HepG2 (cell line): Measurements from ENCODE around the gene SLC38A2. TPM values are rescaled to one million over a fixed set of nuclear protein-coding genes. Genes with fewer than 3 reads are reported as not detected.

Experiments used
- ATAC-seq: fragments of 200-7000 bp; cut with Tn5 transposase; 3 replicates; pipeline ENCODE4 v1.9.1; 2020; ENCODE audit warnings: mild to moderate bottlenecking, moderate library complexity
- BruUV-seq: library from RNA; stranded (reverse); fragments of 400-500 nt; replicated peaks from 2 replicates; lab custom pipeline; 2021; lab: Mats Ljungman, UMichigan
- CTCF ChIA-PET: fragments of 300-600 bp; formaldehyde crosslinking; extraction: SDS; loops from one replicate; lab custom pipeline; 2021; ENCODE audit warnings: low total read pairs, inconsistent platforms, low intra/inter-chr PET ratio; lab: Yijun Ruan, JAX
- POLR2A ChIA-PET: fragments of 350-600 bp; sonication (Branson Sonifier 250); formaldehyde crosslinking; loops from one replicate; lab custom pipeline; 2020; ENCODE audit warnings: antibody characterized with exemption, inconsistent platforms; lab: Yijun Ruan, JAX
- DNase-seq: peaks from one replicate; pipeline ENCODE4 v3.0.0-alpha.2; 2015; ENCODE audit warnings: low spot score
- FAIRE-seq: peaks from 3 replicates; lab custom pipeline; 2011; peaks lifted over from hg19 to GRCh38; lab: Jason Lieb, UNC
- H2AFZ ChIP-seq: one replicate; pipeline ENCODE4 v1.6.1; 2011; ENCODE audit warnings: low read length, inconsistent platforms
- H3K27ac ChIP-seq: fragments of 300-600 bp; 3 replicates; pipeline ENCODE4 v1.8.0; 2011; ENCODE audit warnings: mixed run types, mild to moderate bottlenecking, mixed read lengths, low read length, inconsistent platforms; ENCODE audit not compliant: insufficient read depth; ENCODE audit errors: extremely low read length
- H3K27me3 ChIP-seq, 2 experiments: fragments of 200-600 bp in 1 of 2; 2 replicates in 1 of 2; 3 replicates in 1 of 2; pipeline versions ENCODE4 v1.6.0 to v1.8.0; 2011; ENCODE audit warnings: low read length in 2 of 2, mild to moderate bottlenecking in 2 of 2, moderate library complexity in 2 of 2, inconsistent platforms in 1 of 2; ENCODE audit not compliant: insufficient read depth in 2 of 2, control insufficient read depth in 1 of 2
- H3K36me3 ChIP-seq, 2 experiments: fragments of 200-600 bp in 1 of 2; replicated peaks in 1 of 2; 2 replicates in 1 of 2; 3 replicates in 1 of 2; pipeline versions ENCODE4 v1.5.1 to v1.8.0; 2011; ENCODE audit warnings: low read length in 2 of 2, inconsistent platforms in 1 of 2; ENCODE audit not compliant: insufficient read depth in 2 of 2, control insufficient read depth in 1 of 2
- H3K4me1 ChIP-seq: 2 replicates; pipeline ENCODE4 v1.5.1; 2012; ENCODE audit warnings: low read length, inconsistent platforms; ENCODE audit not compliant: insufficient read depth
- H3K4me2 ChIP-seq: 2 replicates; pipeline ENCODE4 v1.6.0; 2011; ENCODE audit warnings: low read depth, low read length, inconsistent platforms
- H3K4me3 ChIP-seq, 3 experiments: fragments of 200-600 bp in 1 of 3; sonication (generic), shearing (Covaris generic) in 1 of 3; replicated peaks in 1 of 3; 2 replicates each; pipeline ENCODE4 v1.5.1; 2011 to 2016; ENCODE audit warnings: low read length in 3 of 3, inconsistent platforms in 2 of 3, low read depth in 2 of 3, mild to moderate bottlenecking in 2 of 3, control low read depth in 1 of 3, mixed read lengths in 1 of 3; ENCODE audit not compliant: insufficient read depth in 1 of 3
- H3K79me2 ChIP-seq: one replicate; pipeline ENCODE4 v1.6.1; 2011; ENCODE audit warnings: low read length, inconsistent platforms; ENCODE audit not compliant: insufficient read depth
- H3K9ac ChIP-seq: 2 replicates; pipeline ENCODE4 v1.6.0; 2011; ENCODE audit warnings: mild to moderate bottlenecking, low read depth, low read length, inconsistent platforms; ENCODE audit not compliant: insufficient read depth
- H3K9me3 ChIP-seq: 2 replicates; pipeline ENCODE4 v1.5.1; 2012; ENCODE audit warnings: mild to moderate bottlenecking, low read length
- H4K20me1 ChIP-seq: 2 replicates; pipeline ENCODE4 v1.6.0; 2011; ENCODE audit warnings: inconsistent platforms, mild to moderate bottlenecking, low read length, moderate library complexity; ENCODE audit not compliant: insufficient read depth
- CREB1 ChIP-seq, 2 experiments: fragments of 450-650 bp in 1 of 2; IDR thresholded peaks; 2 replicates each; pipeline ENCODE4 v1.6.1; 2016 to 2017; ENCODE audit warnings: control low read depth in 1 of 2, mild to moderate bottlenecking in 1 of 2, missing compliant biosample characterization in 1 of 2, missing genetic modification characterization in 1 of 2
- EEA1 ChIP-seq: sonication (generic); formaldehyde crosslinking; IDR thresholded peaks from 2 replicates; pipeline ENCODE4 v1.5.1; 2020; ENCODE audit warnings: mild to moderate bottlenecking, missing genetic modification reagents, borderline replicate concordance
- FOXP1 ChIP-seq, 2 experiments: fragments of 450-650 bp in 1 of 2; IDR thresholded peaks; 2 replicates each; pipeline ENCODE4 v1.6.1; 2017 to 2018; ENCODE audit warnings: antibody characterized with exemption in 1 of 2
- HDAC6 ChIP-seq: fragments of 200-600 bp; sonication (generic); IDR thresholded peaks from 2 replicates; pipeline ENCODE4 v1.7.0; 2017; ENCODE audit warnings: mild to moderate bottlenecking, antibody characterized with exemption, low read length, low read depth
- KLF11 ChIP-seq: IDR thresholded peaks from 2 replicates; pipeline ENCODE4 v1.6.1; 2016; ENCODE audit warnings: missing compliant biosample characterization
- PAF1 ChIP-seq: IDR thresholded peaks from 2 replicates; pipeline ENCODE4 v1.6.1; 2016; ENCODE audit warnings: missing genetic modification reagents, missing compliant biosample characterization
- REL ChIP-seq: sonication (generic); formaldehyde crosslinking; conservative IDR thresholded peaks from 2 replicates; pipeline ENCODE4 v1.8.0; 2022; ENCODE audit warnings: mild to moderate bottlenecking, missing genetic modification reagents, moderate library complexity
- SAP130 ChIP-seq: IDR thresholded peaks from 2 replicates; pipeline ENCODE4 v1.6.1; 2016; ENCODE audit warnings: low read depth
- SOX13 ChIP-seq, 3 experiments: fragments of 450-650 bp in 1 of 3; sonication (generic) in 1 of 3; formaldehyde crosslinking in 1 of 3; IDR thresholded peaks in 2 of 3; conservative IDR thresholded peaks in 1 of 3; 2 replicates each; pipeline versions ENCODE4 v1.5.0 to v1.6.1; 2016 to 2020; ENCODE audit warnings: antibody characterized with exemption in 1 of 3, mild to moderate bottlenecking in 1 of 3, missing compliant biosample characterization in 1 of 3, missing genetic modification reagents in 1 of 3, moderate library complexity in 1 of 3
- THYN1 ChIP-seq: sonication (generic); formaldehyde crosslinking; IDR thresholded peaks from 2 replicates; pipeline ENCODE4 v1.8.1; 2023; ENCODE audit warnings: low read depth, mild to moderate bottlenecking, moderate library complexity, missing genetic modification reagents, borderline replicate concordance
- ZNF282 ChIP-seq: fragments of 450-650 bp; IDR thresholded peaks from 2 replicates; pipeline ENCODE4 v1.6.1; 2018; ENCODE audit not compliant: partially characterized antibody
- ZNF33A ChIP-seq: sonication (generic); formaldehyde crosslinking; IDR thresholded peaks from 2 replicates; pipeline ENCODE4 v1.5.1; 2020; ENCODE audit warnings: missing genetic modification reagents, mild to moderate bottlenecking, moderate library complexity, borderline replicate concordance
- ZNF792 ChIP-seq: IDR thresholded peaks from 2 replicates; pipeline ENCODE4 v1.6.1; 2016
- WGBS: methylation state at CpG from one replicate; pipeline ENCODE4 v1.1.6; 2017; ENCODE audit warnings: low lambda C conversion rate; 5-methylcytosine and 5-hydroxymethylcytosine counted together
- in situ Hi-C: cut with HindIII; loops from 2 replicates; pipeline ENCODE4 v1.10.0; 2017; ENCODE audit warnings: low pct_unique_long_range_greater_than_20kb; ENCODE audit not compliant: extremely low pct_ligation_motif_present
- intact Hi-C: fragments of 100-400 bp; cut with micrococcal nuclease; formaldehyde crosslinking; loops from one replicate; pipeline ENCODE4 v1.10.0; 2022; ENCODE audit not compliant: unreplicated experiment
- polyA plus RNA-seq, 8 experiments: library from polyadenylated mRNA; depleted of rRNA in 3 of 8; stranded (reverse) in 7 of 8; unstranded in 1 of 8; fragments of >200 nt; fragmentation: Illumina TruSeq in 4 of 8; extraction: Trizol in 4 of 8; gene quantifications; 2 replicates each; pipeline versions ENCODE4 v1.2.1 to v1.2.3, GENCODE V29; 2011 to 2016; ENCODE audit warnings: low read depth in 4 of 8, missing spikeins in 1 of 8, mixed read lengths in 1 of 8; ENCODE audit not compliant: insufficient read depth in 1 of 8
- total RNA-seq, 5 experiments: library from RNA; depleted of rRNA; stranded (reverse); fragments of >200 nt; fragmentation: Illumina TruSeq; extraction: Trizol; gene quantifications; 2 replicates each; pipeline ENCODE4 v1.2.3, GENCODE V29; 2016; ENCODE audit warnings: low read depth in 1 of 5
- TF ChIP-seq, protein P1 (sequence below): sonication (generic); formaldehyde crosslinking; IDR thresholded peaks from 2 replicates; pipeline ENCODE4 v1.4.0; 2020; ENCODE audit warnings: mild to moderate bottlenecking, missing genetic modification reagents
- TF ChIP-seq, protein P2 (sequence below): sonication (generic); formaldehyde crosslinking; IDR thresholded peaks from 2 replicates; pipeline ENCODE4 v1.4.0; 2020; ENCODE audit warnings: missing genetic modification reagents

Gene SLC38A2
- total and polyA plus RNA-seq, 2 of the 13 experiments (the other 11 are each of a cell fraction or from before 2014, with no cell fraction given): 368 to 880 TPM

GRCh38 chr12:46366771-46367170 is 5.8 kb downstream of the SLC38A2 start (continued):
- TF ChIP-seq HDAC6: 0 out of 2 replicates have a peak, but pooled peaks have one; percentile 29

GRCh38 chr12:46365951-46366379 is 6.6 kb downstream of the SLC38A2 start:
- H3K4me3 ChIP-seq: peak overlapping the region; percentile 84 to 96 (median 94); a peak in 5 of 6 replicates
- H3K27ac ChIP-seq: peak overlapping the region; percentile 97
- POLR2A ChIA-PET: interaction anchor here (1.0 to 3.2 kb wide), 5 partner anchors 9 to 298 kb away, joined by 3 to 14 read pairs (median 4); no protein-coding TSS in a partner anchor
- ATAC-seq (no peak), DNase-seq (no peak), FAIRE-seq (no peak)
- no peaks in the 10 kb centered on the region for H3K9me3 ChIP-seq
- in situ Hi-C loops (no loop called here), intact Hi-C loops (loop anchor here (10.0 kb wide), 1 partner anchor 371 kb away; the partner anchor contains the start of gene SCAF11)
- H3K79me2 ChIP-seq: peaks cover 46% of the 10 kb centered on the region
- no TSS peak for BruUV-seq
- no peak overlapping the region for H2AFZ ChIP-seq
- peaks cover 100% of the 10 kb centered on the region for H4K20me1 ChIP-seq
- peak overlapping the region; percentile 98 for H3K9ac ChIP-seq
- WGBS: 17% methylated on average over 2 of the region's 2 CpGs
- CTCF ChIA-PET: no interaction called here
- no peaks in the 10 kb centered on the region; a peak in 2 of 5 replicates for H3K27me3 ChIP-seq
- H3K4me2 ChIP-seq: peak overlapping the region; percentile 94
- H3K36me3 ChIP-seq: peaks cover 35 to 96% of the 10 kb centered on the region in 2 experiments
- H3K4me1 ChIP-seq: peaks cover 67% of the 10 kb centered on the region
- TF ChIP-seq KLF11 (CRISPR knock-in tag) (peak; percentile 65; the same call in 1 of the 2 replicates), EEA1 (CRISPR knock-in tag) (no peak), ZNF33A (CRISPR knock-in tag) (0 out of 2 replicates have a peak, but pooled peaks have one; percentile 51), ZNF792 (CRISPR knock-in tag) (0 out of 2 replicates have a peak, but pooled peaks have one; percentile 15), CREB1 (IDR thresholded peaks at IDR 0.05) (no peak), CREB1 (CRISPR knock-in tag; IDR thresholded peaks at IDR 0.05) (no peak), SOX13 (IDR thresholded peaks at IDR 0.05) (no peak), SOX13 (CRISPR knock-in tag; conservative IDR thresholded peaks at IDR 0.05 in 1 of 2, IDR thresholded peaks at IDR 0.05 in 1 of 2) (0 out of 4 replicates have a peak, but pooled peaks of 1 of the 2 experiments have one; percentile 6), THYN1 (CRISPR knock-in tag) (no peak), PAF1 (CRISPR knock-in tag) (peak; percentile 95), FOXP1 (IDR thresholded peaks at IDR 0.05) (no peak), FOXP1 (CRISPR knock-in tag; IDR thresholded peaks at IDR 0.05) (peak; percentile 15; the same call in 1 of the 2 replicates), SAP130 (0 out of 2 replicates have a peak, but pooled peaks have one; percentile 37), REL (0 out of 2 replicates have a peak, but pooled peaks have one; percentile 36), ZNF282 (no peak)
- TF ChIP-seq, protein P1, sequence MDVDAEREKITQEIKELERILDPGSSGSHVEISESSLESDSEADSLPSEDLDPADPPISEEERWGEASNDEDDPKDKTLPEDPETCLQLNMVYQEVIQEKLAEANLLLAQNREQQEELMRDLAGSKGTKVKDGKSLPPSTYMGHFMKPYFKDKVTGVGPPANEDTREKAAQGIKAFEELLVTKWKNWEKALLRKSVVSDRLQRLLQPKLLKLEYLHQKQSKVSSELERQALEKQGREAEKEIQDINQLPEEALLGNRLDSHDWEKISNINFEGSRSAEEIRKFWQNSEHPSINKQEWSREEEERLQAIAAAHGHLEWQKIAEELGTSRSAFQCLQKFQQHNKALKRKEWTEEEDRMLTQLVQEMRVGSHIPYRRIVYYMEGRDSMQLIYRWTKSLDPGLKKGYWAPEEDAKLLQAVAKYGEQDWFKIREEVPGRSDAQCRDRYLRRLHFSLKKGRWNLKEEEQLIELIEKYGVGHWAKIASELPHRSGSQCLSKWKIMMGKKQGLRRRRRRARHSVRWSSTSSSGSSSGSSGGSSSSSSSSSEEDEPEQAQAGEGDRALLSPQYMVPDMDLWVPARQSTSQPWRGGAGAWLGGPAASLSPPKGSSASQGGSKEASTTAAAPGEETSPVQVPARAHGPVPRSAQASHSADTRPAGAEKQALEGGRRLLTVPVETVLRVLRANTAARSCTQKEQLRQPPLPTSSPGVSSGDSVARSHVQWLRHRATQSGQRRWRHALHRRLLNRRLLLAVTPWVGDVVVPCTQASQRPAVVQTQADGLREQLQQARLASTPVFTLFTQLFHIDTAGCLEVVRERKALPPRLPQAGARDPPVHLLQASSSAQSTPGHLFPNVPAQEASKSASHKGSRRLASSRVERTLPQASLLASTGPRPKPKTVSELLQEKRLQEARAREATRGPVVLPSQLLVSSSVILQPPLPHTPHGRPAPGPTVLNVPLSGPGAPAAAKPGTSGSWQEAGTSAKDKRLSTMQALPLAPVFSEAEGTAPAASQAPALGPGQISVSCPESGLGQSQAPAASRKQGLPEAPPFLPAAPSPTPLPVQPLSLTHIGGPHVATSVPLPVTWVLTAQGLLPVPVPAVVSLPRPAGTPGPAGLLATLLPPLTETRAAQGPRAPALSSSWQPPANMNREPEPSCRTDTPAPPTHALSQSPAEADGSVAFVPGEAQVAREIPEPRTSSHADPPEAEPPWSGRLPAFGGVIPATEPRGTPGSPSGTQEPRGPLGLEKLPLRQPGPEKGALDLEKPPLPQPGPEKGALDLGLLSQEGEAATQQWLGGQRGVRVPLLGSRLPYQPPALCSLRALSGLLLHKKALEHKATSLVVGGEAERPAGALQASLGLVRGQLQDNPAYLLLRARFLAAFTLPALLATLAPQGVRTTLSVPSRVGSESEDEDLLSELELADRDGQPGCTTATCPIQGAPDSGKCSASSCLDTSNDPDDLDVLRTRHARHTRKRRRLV (CRISPR knock-in tag): no peak
- TF ChIP-seq, protein P2, sequence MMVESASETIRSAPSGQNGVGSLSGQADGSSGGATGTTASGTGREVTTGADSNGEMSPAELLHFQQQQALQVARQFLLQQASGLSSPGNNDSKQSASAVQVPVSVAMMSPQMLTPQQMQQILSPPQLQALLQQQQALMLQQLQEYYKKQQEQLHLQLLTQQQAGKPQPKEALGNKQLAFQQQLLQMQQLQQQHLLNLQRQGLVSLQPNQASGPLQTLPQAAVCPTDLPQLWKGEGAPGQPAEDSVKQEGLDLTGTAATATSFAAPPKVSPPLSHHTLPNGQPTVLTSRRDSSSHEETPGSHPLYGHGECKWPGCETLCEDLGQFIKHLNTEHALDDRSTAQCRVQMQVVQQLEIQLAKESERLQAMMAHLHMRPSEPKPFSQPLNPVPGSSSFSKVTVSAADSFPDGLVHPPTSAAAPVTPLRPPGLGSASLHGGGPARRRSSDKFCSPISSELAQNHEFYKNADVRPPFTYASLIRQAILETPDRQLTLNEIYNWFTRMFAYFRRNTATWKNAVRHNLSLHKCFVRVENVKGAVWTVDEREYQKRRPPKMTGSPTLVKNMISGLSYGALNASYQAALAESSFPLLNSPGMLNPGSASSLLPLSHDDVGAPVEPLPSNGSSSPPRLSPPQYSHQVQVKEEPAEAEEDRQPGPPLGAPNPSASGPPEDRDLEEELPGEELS (CRISPR knock-in tag): 0 out of 2 replicates have a peak, but pooled peaks have one; percentile 17
